K562 (cell line): ENCODE results near the gene CORIN. TPM values are rescaled to one million over a fixed set of nuclear protein-coding genes. Genes with fewer than 3 reads are reported as not detected.

Source experiments
- ATAC-seq: fragments of 200-7000 bp; cut with Tn5 transposase; 3 replicates; pipeline ENCODE4 v1.9.1; 2020; ENCODE audit warnings: moderate library complexity
- BruUV-seq: library from RNA; stranded (reverse); fragments of 400-500 nt; replicated peaks from 2 replicates; lab custom pipeline; 2021; lab: Mats Ljungman, UMichigan
- CTCF ChIA-PET: fragments of 300-600 bp; formaldehyde crosslinking; extraction: SDS; loops from one replicate; lab custom pipeline; 2021; ENCODE audit warnings: low intra/inter-chr PET ratio; lab: Yijun Ruan, JAX
- POLR2A ChIA-PET: fragments of 300-600, 350-650 bp; sonication (Branson Sonifier 250); formaldehyde crosslinking; extraction: SDS; loops from one replicate; lab custom pipeline; 2021; ENCODE audit warnings: antibody characterized with exemption, inconsistent platforms; lab: Yijun Ruan, JAX
- DNase-seq, 4 experiments: peaks; one replicate each; pipeline versions ENCODE4 v3.0.0 to v3.0.0-alpha.2; 2011 to 2018; ENCODE audit warnings: low spot score in 3 of 4, mixed read lengths in 3 of 4; ENCODE audit errors: extremely low read depth in 1 of 4
- FAIRE-seq: peaks from 2 replicates; lab custom pipeline; 2011; peaks lifted over from hg19 to GRCh38; lab: Jason Lieb, UNC
- H2AFZ ChIP-seq: 2 replicates; pipeline ENCODE4 v1.6.0; 2011; ENCODE audit warnings: low read depth, low read length, control low read depth, inconsistent platforms
- H3K27ac ChIP-seq: fragments of 200-600 bp; 3 replicates; pipeline ENCODE4 v1.8.0; 2011; ENCODE audit warnings: low read depth, mild to moderate bottlenecking, control low read depth, inconsistent platforms, low read length, moderate library complexity, mixed read lengths; ENCODE audit errors: extremely low read depth
- H3K27me3 ChIP-seq, 2 experiments: fragments of 300-600 bp in 1 of 2; 2 replicates in 1 of 2; 3 replicates in 1 of 2; pipeline versions ENCODE4 v1.6.0 to v1.8.0; 2011; ENCODE audit warnings: inconsistent platforms in 2 of 2, low read length in 2 of 2, mild to moderate bottlenecking in 1 of 2, mixed read lengths in 1 of 2, moderate library complexity in 1 of 2; ENCODE audit not compliant: control insufficient read depth in 2 of 2, insufficient read depth in 2 of 2
- H3K36me3 ChIP-seq: fragments of 300-600 bp; 3 replicates; pipeline ENCODE4 v1.8.0; 2011; ENCODE audit warnings: mild to moderate bottlenecking, low read length, inconsistent platforms; ENCODE audit not compliant: control insufficient read depth, insufficient read depth
- H3K4me1 ChIP-seq, 2 experiments: fragments of 200-600 bp in 1 of 2; replicated peaks in 1 of 2; 2 replicates in 1 of 2; 3 replicates in 1 of 2; pipeline versions ENCODE4 v1.5.1 to v1.8.0; 2011; ENCODE audit warnings: inconsistent platforms in 2 of 2, low read length in 2 of 2, mild to moderate bottlenecking in 1 of 2, mixed read lengths in 1 of 2, moderate library complexity in 1 of 2; ENCODE audit not compliant: control insufficient read depth in 2 of 2, insufficient read depth in 2 of 2
- H3K4me2 ChIP-seq: 2 replicates; pipeline ENCODE4 v1.6.1; 2011; ENCODE audit warnings: low read length, control low read depth, inconsistent platforms, mixed read lengths; ENCODE audit not compliant: insufficient read depth
- H3K4me3 ChIP-seq: fragments of 200-600 bp; sonication (generic), shearing (Covaris generic); 2 replicates; pipeline ENCODE4 v1.5.1; 2016; ENCODE audit warnings: control low read depth, inconsistent platforms
- H3K79me2 ChIP-seq: fragments of 200-600 bp; 3 replicates; pipeline ENCODE4 v1.8.0; 2011; ENCODE audit warnings: low read length, inconsistent platforms; ENCODE audit not compliant: control insufficient read depth, insufficient read depth
- H3K9ac ChIP-seq, 2 experiments: 2 replicates each; pipeline versions ENCODE4 v1.6.0 to v1.6.1; 2011; ENCODE audit warnings: low read depth in 2 of 2, low read length in 2 of 2, control low read depth in 1 of 2, inconsistent platforms in 1 of 2, mild to moderate bottlenecking in 1 of 2, mixed read lengths in 1 of 2; ENCODE audit not compliant: insufficient read depth in 1 of 2
- H3K9me1 ChIP-seq: one replicate; pipeline ENCODE4 v1.6.0; 2011; ENCODE audit warnings: inconsistent platforms, mild to moderate bottlenecking, low read length, moderate library complexity; ENCODE audit not compliant: control insufficient read depth, insufficient read depth
- H3K9me3 ChIP-seq: replicated peaks from 2 replicates; pipeline ENCODE4 v1.5.1; 2011; ENCODE audit warnings: low read depth, low read length, inconsistent platforms; ENCODE audit not compliant: control insufficient read depth, insufficient read depth
- H4K20me1 ChIP-seq: replicated peaks from 2 replicates; pipeline ENCODE4 v1.6.1; 2011; ENCODE audit warnings: low read length, inconsistent platforms, mixed read lengths; ENCODE audit not compliant: control insufficient read depth, insufficient read depth
- ARID2 ChIP-seq: fragments of 450-650 bp; IDR thresholded peaks from 2 replicates; pipeline ENCODE4 v1.6.1; 2017; ENCODE audit warnings: antibody characterized with exemption, mild to moderate bottlenecking
- EZH2 ChIP-seq: IDR thresholded peaks from 2 replicates; pipeline ENCODE4 v1.6.1; 2012; ENCODE audit warnings: low read depth, mild to moderate bottlenecking, inconsistent platforms, low read length, borderline replicate concordance
- FOXP1 ChIP-seq: sonication (generic); formaldehyde crosslinking; IDR thresholded peaks from 2 replicates; pipeline ENCODE4 v1.8.0; 2022; ENCODE audit warnings: mild to moderate bottlenecking, missing genetic modification reagents
- GATAD2B ChIP-seq: fragments of 450-650 bp; IDR thresholded peaks from 2 replicates; pipeline ENCODE4 v1.6.1; 2017; ENCODE audit warnings: mild to moderate bottlenecking, borderline replicate concordance
- HDAC2 ChIP-seq: fragments of 450-650 bp; IDR thresholded peaks from 2 replicates; pipeline ENCODE4 v1.6.1; 2016; ENCODE audit warnings: mild to moderate bottlenecking
- KLF1 ChIP-seq: fragments of 450-650 bp; IDR thresholded peaks from 2 replicates; pipeline ENCODE4 v1.6.1; 2016; ENCODE audit warnings: missing genetic modification characterization, missing compliant biosample characterization
- MCM3 ChIP-seq: fragments of 450-650 bp; IDR thresholded peaks from 2 replicates; pipeline ENCODE4 v1.6.1; 2016
- PHF21A ChIP-seq: fragments of 450-650 bp; IDR thresholded peaks from 2 replicates; pipeline ENCODE4 v1.6.1; 2017; ENCODE audit warnings: low read depth, borderline replicate concordance
- POLR2AphosphoS5 ChIP-seq: IDR thresholded peaks from 2 replicates; pipeline ENCODE4 v1.6.1; 2011; ENCODE audit warnings: mild to moderate bottlenecking, low read depth, low read length, moderate library complexity; ENCODE audit not compliant: control insufficient read depth, insufficient read depth
- TSC22D4 ChIP-seq: fragments of 450-650 bp; IDR thresholded peaks from 2 replicates; pipeline ENCODE4 v1.6.1; 2016; ENCODE audit warnings: missing genetic modification characterization, missing biosample characterization, control low read depth
- WGBS: fragments of 100-300 bp; shearing (Covaris generic); methylation state at CpG from one replicate; pipeline ENCODE4 v1.1.6; 2016; ENCODE audit warnings: low coverage, mixed read lengths; ENCODE audit not compliant: insufficient coverage; ENCODE audit errors: missing lambda C conversion rate; 5-methylcytosine and 5-hydroxymethylcytosine counted together
- in situ Hi-C: fragments of 300-500 bp; cut with MboI; formaldehyde crosslinking; loops from 4 replicates; pipeline ENCODE4 v1.15.0; 2018; ENCODE audit warnings: inconsistent platforms, mixed read lengths
- intact Hi-C: fragments of 100-400 bp; cut with micrococcal nuclease; formaldehyde crosslinking; loops from 2 replicates; pipeline ENCODE4 v1.14.2; 2022
- polyA plus RNA-seq, 8 experiments: library from polyadenylated mRNA; depleted of rRNA in 4 of 8; stranded (reverse) in 5 of 8; unstranded in 3 of 8; fragments of >200 nt; fragmentation: Nextera tagmentation in 2 of 8; fragmentation: Illumina TruSeq in 1 of 8; extraction: Ambion mirVana in 2 of 8; extraction: Trizol in 1 of 8; gene quantifications; 2 replicates each; pipeline versions ENCODE4 v1.2.1 to v1.2.3, GENCODE V29; 2011 to 2014; ENCODE audit warnings: inconsistent platforms in 1 of 8, missing spikeins in 1 of 8
- total RNA-seq, 7 experiments: library from RNA; depleted of rRNA in 6 of 7; stranded (reverse); fragments of >200 nt in 6 of 7; fragmentation: Illumina TruSeq in 2 of 7; extraction: Trizol in 2 of 7; gene quantifications; 2 replicates each; pipeline versions ENCODE4 v1.2.1 to v1.2.3, GENCODE V29; 2011 to 2021; ENCODE audit warnings: low replicate concordance in 1 of 7
- TF ChIP-seq, protein P1 (sequence below), 3 experiments: IDR thresholded peaks in 2 of 3; conservative IDR thresholded peaks in 1 of 3; 2 replicates each; pipeline ENCODE4 v1.5.1; 2011 to 2012; ENCODE audit warnings: low read length in 3 of 3, mild to moderate bottlenecking in 3 of 3, control low read depth in 2 of 3, improper control_type of control experiment in 1 of 3, inconsistent platforms in 1 of 3, low read depth in 1 of 3, mixed read lengths in 1 of 3, moderate library complexity in 1 of 3; ENCODE audit not compliant: insufficient read depth in 2 of 3
- TF ChIP-seq, protein P2 (sequence below): fragments of 450-650 bp; formaldehyde crosslinking; IDR thresholded peaks from 2 replicates; pipeline ENCODE4 v1.4.0; 2022; ENCODE audit warnings: missing genetic modification characterization
- TF ChIP-seq, protein P3 (sequence below): sonication (generic); formaldehyde crosslinking; IDR thresholded peaks from 2 replicates; pipeline ENCODE4 v1.8.1; 2023; ENCODE audit warnings: mild to moderate bottlenecking, missing genetic modification reagents, moderate library complexity
- TF ChIP-seq, protein P4 (sequence below): sonication (generic); formaldehyde crosslinking; IDR thresholded peaks from 2 replicates; pipeline ENCODE4 v1.8.0; 2022; ENCODE audit warnings: mild to moderate bottlenecking, missing genetic modification reagents
- TF ChIP-seq, protein P5 (sequence below): fragments of 450-650 bp; formaldehyde crosslinking; IDR thresholded peaks from 2 replicates; pipeline ENCODE4 v1.4.0; 2020; ENCODE audit warnings: mild to moderate bottlenecking, moderate library complexity

The CORIN gene
- total and polyA plus RNA-seq, 9 of the 15 experiments (the other 6 are each of a cell fraction or from before 2014, with no cell fraction given) = 0.04 to 0.31 (median 0.08) TPM; not detected in 4

DNA sequence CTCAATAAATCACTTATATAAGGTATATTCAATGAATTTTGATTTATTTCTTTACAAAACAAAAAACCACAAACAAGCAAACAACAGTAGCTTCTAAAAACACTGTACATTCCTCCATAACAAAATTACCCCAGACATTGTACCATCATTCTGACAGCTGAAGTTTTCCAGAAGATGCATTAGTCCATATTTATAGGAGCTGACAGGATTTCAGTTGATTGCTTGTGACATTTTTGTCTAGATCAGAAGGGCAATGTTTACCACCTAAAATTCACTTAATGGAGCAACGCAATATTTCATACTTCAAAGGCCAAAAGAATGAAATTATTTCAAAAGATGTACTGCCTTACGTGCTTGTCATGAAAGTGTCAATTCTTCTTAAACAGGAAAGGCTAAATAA is 185.8 kb downstream of the CORIN start (continued):
- TF ChIP-seq, protein P1, sequence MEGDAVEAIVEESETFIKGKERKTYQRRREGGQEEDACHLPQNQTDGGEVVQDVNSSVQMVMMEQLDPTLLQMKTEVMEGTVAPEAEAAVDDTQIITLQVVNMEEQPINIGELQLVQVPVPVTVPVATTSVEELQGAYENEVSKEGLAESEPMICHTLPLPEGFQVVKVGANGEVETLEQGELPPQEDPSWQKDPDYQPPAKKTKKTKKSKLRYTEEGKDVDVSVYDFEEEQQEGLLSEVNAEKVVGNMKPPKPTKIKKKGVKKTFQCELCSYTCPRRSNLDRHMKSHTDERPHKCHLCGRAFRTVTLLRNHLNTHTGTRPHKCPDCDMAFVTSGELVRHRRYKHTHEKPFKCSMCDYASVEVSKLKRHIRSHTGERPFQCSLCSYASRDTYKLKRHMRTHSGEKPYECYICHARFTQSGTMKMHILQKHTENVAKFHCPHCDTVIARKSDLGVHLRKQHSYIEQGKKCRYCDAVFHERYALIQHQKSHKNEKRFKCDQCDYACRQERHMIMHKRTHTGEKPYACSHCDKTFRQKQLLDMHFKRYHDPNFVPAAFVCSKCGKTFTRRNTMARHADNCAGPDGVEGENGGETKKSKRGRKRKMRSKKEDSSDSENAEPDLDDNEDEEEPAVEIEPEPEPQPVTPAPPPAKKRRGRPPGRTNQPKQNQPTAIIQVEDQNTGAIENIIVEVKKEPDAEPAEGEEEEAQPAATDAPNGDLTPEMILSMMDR (IDR thresholded peaks at IDR 0.05 in 2 of 3, conservative IDR thresholded peaks at IDR 0.05 in 1 of 3; ENCODE audit: insufficient read depth in 2 of 3, low read depth in 1 of 3, low read length in 3 of 3) = no peak
- TF ChIP-seq KLF1 (tag) = no peak
- TF ChIP-seq, protein P2, sequence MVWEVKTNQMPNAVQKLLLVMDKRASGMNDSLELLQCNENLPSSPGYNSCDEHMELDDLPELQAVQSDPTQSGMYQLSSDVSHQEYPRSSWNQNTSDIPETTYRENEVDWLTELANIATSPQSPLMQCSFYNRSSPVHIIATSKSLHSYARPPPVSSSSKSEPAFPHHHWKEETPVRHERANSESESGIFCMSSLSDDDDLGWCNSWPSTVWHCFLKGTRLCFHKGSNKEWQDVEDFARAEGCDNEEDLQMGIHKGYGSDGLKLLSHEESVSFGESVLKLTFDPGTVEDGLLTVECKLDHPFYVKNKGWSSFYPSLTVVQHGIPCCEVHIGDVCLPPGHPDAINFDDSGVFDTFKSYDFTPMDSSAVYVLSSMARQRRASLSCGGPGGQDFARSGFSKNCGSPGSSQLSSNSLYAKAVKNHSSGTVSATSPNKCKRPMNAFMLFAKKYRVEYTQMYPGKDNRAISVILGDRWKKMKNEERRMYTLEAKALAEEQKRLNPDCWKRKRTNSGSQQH = no peak
- TF ChIP-seq, protein P3, sequence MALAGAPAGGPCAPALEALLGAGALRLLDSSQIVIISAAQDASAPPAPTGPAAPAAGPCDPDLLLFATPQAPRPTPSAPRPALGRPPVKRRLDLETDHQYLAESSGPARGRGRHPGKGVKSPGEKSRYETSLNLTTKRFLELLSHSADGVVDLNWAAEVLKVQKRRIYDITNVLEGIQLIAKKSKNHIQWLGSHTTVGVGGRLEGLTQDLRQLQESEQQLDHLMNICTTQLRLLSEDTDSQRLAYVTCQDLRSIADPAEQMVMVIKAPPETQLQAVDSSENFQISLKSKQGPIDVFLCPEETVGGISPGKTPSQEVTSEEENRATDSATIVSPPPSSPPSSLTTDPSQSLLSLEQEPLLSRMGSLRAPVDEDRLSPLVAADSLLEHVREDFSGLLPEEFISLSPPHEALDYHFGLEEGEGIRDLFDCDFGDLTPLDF (CRISPR knock-in tag) = no peak

DNA sequence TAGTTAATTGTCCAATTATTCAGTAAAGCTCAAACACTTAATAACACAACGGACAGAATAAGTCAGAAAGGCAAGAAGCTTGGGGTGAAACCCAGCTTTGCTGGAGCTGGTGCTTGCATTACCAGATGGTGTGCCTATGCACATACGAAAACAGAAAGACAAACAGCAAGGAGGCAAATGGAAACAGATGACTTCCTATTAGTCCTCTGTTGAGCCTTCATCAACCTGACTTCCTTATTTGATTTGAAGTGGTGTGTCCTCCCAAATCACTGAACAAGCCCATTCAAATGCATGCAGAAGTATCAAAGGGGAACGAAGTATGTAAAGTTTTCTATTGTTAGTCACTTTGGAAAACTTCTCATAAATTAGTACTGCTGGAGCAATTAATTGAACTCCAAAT is 186.6 kb downstream of the CORIN start:
- no peak for FAIRE-seq
- H3K4me2 ChIP-seq = no peak overlapping the region
- no peaks in the 10 kb centered on the region for H3K4me1 ChIP-seq
- DNase-seq = no peak
- H3K9ac ChIP-seq = no peak overlapping the region
- H4K20me1 ChIP-seq = no peaks in the 10 kb centered on the region
- no peaks in the 10 kb centered on the region for H3K79me2 ChIP-seq
- BruUV-seq = no TSS peak
- no peak overlapping the region for H2AFZ ChIP-seq
- no peaks in the 10 kb centered on the region for H3K9me1 ChIP-seq
- in situ Hi-C loops = no loop called here
- WGBS = 0% methylated on average over 3 of the region's 3 CpGs
- CTCF ChIA-PET = no interaction called here
- H3K36me3 ChIP-seq = no peaks in the 10 kb centered on the region
- POLR2A ChIA-PET = no interaction called here
- no peak for ATAC-seq
- H3K27ac ChIP-seq = no peak overlapping the region
- H3K27me3 ChIP-seq = no peaks in the 10 kb centered on the region
- intact Hi-C loops = no loop called here
- H3K9me3 ChIP-seq = no peaks in the 10 kb centered on the region
- no peak overlapping the region for H3K4me3 ChIP-seq
- TF ChIP-seq, protein P4, sequence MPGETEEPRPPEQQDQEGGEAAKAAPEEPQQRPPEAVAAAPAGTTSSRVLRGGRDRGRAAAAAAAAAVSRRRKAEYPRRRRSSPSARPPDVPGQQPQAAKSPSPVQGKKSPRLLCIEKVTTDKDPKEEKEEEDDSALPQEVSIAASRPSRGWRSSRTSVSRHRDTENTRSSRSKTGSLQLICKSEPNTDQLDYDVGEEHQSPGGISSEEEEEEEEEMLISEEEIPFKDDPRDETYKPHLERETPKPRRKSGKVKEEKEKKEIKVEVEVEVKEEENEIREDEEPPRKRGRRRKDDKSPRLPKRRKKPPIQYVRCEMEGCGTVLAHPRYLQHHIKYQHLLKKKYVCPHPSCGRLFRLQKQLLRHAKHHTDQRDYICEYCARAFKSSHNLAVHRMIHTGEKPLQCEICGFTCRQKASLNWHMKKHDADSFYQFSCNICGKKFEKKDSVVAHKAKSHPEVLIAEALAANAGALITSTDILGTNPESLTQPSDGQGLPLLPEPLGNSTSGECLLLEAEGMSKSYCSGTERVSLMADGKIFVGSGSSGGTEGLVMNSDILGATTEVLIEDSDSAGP = no peak
- TF ChIP-seq FOXP1 (CRISPR knock-in tag) (no peak), ARID2 (no peak), HDAC2 (no peak), GATAD2B (no peak), MCM3 (no peak), EZH2 (no peak), POLR2AphosphoS5 (no peak), PHF21A (no peak), TSC22D4 (tag) (no peak)
- TF ChIP-seq, protein P5, sequence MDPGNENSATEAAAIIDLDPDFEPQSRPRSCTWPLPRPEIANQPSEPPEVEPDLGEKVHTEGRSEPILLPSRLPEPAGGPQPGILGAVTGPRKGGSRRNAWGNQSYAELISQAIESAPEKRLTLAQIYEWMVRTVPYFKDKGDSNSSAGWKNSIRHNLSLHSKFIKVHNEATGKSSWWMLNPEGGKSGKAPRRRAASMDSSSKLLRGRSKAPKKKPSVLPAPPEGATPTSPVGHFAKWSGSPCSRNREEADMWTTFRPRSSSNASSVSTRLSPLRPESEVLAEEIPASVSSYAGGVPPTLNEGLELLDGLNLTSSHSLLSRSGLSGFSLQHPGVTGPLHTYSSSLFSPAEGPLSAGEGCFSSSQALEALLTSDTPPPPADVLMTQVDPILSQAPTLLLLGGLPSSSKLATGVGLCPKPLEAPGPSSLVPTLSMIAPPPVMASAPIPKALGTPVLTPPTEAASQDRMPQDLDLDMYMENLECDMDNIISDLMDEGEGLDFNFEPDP = no peak
